Astrocyte of the spinal cord (primary cell): Measurements from ENCODE around the gene MMS19.

ENCODE experiments used
- DNase-seq: peaks from one replicate; pipeline ENCODE4 v3.0.0; 2011; ENCODE audit warnings: low read depth, low spot score
- H3K4me3 ChIP-seq: 2 replicates; pipeline ENCODE4 v1.5.1; 2011; ENCODE audit warnings: low read depth, mild to moderate bottlenecking, low read length, moderate library complexity
- in situ Hi-C: cut with HindIII; loops from 2 replicates; pipeline ENCODE4 v1.10.0; 2017; ENCODE audit warnings: low sequenced_read_pairs
- TF ChIP-seq, protein P1 (sequence below): IDR thresholded peaks from 2 replicates; pipeline ENCODE4 v1.5.1; 2012; ENCODE audit warnings: low read depth, mild to moderate bottlenecking, low read length, inconsistent platforms

The MMS19 gene

DNA sequence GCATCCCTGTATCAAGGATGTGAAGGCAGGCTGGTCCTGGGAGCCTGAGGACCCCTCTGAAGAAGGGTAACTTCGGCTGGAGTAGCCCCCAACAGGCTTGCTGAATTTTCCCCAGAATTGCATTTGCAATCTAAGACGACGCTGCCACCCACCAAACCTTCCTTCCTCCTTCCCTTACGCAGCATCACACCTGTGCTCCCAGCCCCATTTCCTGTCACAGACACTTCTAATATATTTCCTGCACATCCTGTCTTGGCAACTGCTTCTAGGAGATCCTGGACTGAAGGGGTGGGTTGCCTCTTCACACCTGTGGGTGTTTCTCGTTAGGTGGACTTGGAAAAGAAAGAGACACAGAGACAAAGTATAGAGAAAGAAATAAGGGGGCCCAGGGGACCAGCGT lies 81.7 kb downstream of the MMS19 start:
- in situ Hi-C loops = no loop called here
- DNase-seq = no peak
- H3K4me3 ChIP-seq = no peak overlapping the region
- TF ChIP-seq, protein P1, sequence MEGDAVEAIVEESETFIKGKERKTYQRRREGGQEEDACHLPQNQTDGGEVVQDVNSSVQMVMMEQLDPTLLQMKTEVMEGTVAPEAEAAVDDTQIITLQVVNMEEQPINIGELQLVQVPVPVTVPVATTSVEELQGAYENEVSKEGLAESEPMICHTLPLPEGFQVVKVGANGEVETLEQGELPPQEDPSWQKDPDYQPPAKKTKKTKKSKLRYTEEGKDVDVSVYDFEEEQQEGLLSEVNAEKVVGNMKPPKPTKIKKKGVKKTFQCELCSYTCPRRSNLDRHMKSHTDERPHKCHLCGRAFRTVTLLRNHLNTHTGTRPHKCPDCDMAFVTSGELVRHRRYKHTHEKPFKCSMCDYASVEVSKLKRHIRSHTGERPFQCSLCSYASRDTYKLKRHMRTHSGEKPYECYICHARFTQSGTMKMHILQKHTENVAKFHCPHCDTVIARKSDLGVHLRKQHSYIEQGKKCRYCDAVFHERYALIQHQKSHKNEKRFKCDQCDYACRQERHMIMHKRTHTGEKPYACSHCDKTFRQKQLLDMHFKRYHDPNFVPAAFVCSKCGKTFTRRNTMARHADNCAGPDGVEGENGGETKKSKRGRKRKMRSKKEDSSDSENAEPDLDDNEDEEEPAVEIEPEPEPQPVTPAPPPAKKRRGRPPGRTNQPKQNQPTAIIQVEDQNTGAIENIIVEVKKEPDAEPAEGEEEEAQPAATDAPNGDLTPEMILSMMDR = no peak

DNA sequence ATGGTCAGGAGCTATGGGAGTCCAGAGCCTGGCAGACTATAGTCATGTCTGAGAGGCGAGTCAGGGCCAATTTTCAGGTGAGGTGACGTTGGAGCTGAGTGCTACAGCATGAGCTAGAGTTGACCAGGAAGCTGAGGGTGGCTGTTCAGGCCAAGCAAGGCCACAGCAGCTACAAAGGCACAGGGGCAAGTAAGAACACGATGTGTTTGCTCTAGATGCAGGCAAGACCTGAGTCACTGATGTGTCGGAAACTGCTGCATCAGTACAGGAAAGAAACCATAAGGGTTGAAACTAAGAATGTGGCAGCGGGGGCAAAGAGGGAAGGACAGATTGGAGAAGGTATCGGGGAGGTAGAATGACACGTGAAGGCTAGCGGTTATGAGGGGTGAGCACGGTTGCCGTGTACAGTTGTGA lies 85.3 kb downstream of the MMS19 start:
- TF ChIP-seq, protein P1 = no peak
- no peak for DNase-seq
- in situ Hi-C loops = no loop called here
- no peak overlapping the region for H3K4me3 ChIP-seq

DNA sequence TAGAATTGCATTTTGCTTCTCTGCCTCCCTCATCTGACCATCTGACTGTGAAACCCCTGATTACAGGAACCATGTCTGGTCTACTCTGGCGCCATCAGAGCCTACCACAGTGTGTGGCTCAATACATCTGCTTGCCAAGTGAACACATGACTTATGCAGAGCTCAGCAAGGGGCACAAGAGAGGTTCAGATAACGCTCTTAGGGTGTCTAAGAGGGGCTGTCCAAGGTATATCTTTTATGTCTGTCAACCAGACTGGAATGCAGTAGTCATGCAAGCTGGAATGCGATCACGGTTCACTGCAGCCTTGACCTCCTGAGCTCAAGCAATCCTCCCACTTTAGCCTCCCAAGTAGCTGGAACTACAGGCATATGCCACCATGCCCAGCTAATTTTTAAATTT lies 86.8 kb downstream of the MMS19 start:
- DNase-seq = peak; percentile 13
- no peak overlapping the region for H3K4me3 ChIP-seq
- TF ChIP-seq, protein P1 = no peak
- in situ Hi-C loops = no loop called here

DNA sequence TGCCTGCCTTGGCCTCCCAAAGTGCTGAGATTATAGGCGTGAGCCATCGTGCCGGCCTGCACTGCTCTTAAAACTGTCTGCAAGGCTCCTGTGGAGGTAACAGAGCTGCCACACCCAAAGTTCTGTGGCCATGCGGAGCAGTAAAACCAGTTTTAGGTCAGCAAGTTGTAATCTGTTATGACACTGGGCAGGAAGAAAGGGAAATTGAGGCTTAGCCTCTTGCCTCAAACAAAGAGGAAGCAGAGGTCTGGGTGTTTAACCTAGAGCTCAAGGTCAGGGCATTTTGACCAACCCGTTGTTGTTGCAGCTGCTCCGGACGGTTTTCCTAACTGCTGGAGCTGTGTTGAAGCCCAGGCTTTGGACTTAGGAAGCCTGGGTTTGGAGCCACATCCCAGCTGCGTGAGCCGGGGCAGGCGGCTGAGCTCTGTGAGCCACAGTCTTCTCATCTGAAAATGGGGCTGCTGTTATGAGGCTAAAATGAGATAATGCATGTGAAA lies 89.7 kb downstream of the MMS19 start:
- H3K4me3 ChIP-seq = no peak overlapping the region

More for the DNA sequence above, 89.7 kb downstream of the MMS19 start:
- in situ Hi-C loops = no loop called here
- TF ChIP-seq, protein P1 = no peak
- no peak for DNase-seq
